ENCODE data around the gene SKA1. TPM values are rescaled to one million over a fixed set of nuclear protein-coding genes. Genes with fewer than 3 reads are reported as not detected.

Gene SKA1
- total and polyA plus RNA-seq, 2 of the 4 experiments (the other 2 are of a cell fraction), result 5.8 to 5.9 TPM

GRCh38 chr18:50429207-50429948 lies 54.5 kb downstream of the SKA1 start:
- Histone ChIP-seq H3K27me3 (ENCODE audit: control insufficient read depth, insufficient read depth, low read length) (peaks cover 3% of the 10 kb centered on the region; the same call in 1 of the 2 replicates), H4K91ac (ENCODE audit: insufficient read depth, low read depth, low read length) (no peak overlapping the region), H3K4me3 (ENCODE audit: insufficient read depth, low read depth, low read length) (no peak overlapping the region), H2BK15ac (ENCODE audit: low read depth, low read length) (no peak overlapping the region), H3K9me1 (ENCODE audit: insufficient read depth, low read length) (no peaks in the 10 kb centered on the region), H3K4ac (ENCODE audit: low read depth, low read length) (no peak overlapping the region), H3K56ac (ENCODE audit: extremely low read depth, insufficient read depth, low read length) (no peak overlapping the region), H3K79me1 (ENCODE audit: low read depth in 1 of 2, low read length in 2 of 2) (no peaks in the 10 kb centered on the region), H3K18ac (ENCODE audit: low read depth, low read length) (no peak overlapping the region), H3K27ac (ENCODE audit: insufficient read depth, low read length) (no peak overlapping the region), H4K20me1 (ENCODE audit: insufficient read depth, low read length) (no peaks in the 10 kb centered on the region), H3K14ac (replicated peaks; ENCODE audit: low read depth, low read length) (no peak overlapping the region), H3K4me1 (ENCODE audit: control insufficient read depth, insufficient read depth, low read length) (no peaks in the 10 kb centered on the region), H3K9ac (ENCODE audit: low read depth, low read length) (no peak overlapping the region), H4K8ac (ENCODE audit: low read depth in 2 of 2, low read length in 2 of 2) (no peak overlapping the region), H3K36me3 (ENCODE audit: control insufficient read depth, insufficient read depth, low read length) (no peaks in the 10 kb centered on the region), H3K4me2 (ENCODE audit: low read depth, low read length) (no peak overlapping the region), H3K23ac (ENCODE audit: low read depth, low read length) (no peak overlapping the region), H2BK120ac (ENCODE audit: low read depth, low read length) (no peak overlapping the region), H4K5ac (ENCODE audit: low read depth, low read length) (no peak overlapping the region), H2BK20ac (ENCODE audit: low read depth, low read length) (no peak overlapping the region), H2AFZ (replicated peaks; ENCODE audit: low read length, poor library complexity) (no peak overlapping the region), H2AK5ac (ENCODE audit: low read depth, low read length) (no peak overlapping the region), H3K9me3 (ENCODE audit: control insufficient read depth, insufficient read depth, low read length) (peaks cover 4% of the 10 kb centered on the region; the same call in 1 of the 2 replicates), H2BK5ac (ENCODE audit: low read depth, low read length, poor library complexity, severe bottlenecking) (no peak overlapping the region), H2AK9ac (replicated peaks; ENCODE audit: low read depth, low read length, poor library complexity) (no peak overlapping the region)
- dilution Hi-C loops (cut with HindIII; ENCODE audit: low sequenced_read_pairs, unreplicated experiment), result no loop called here
- intact Hi-C loops (cut with micrococcal nuclease), result loop anchor here (2.0 kb wide), 1 partner anchor 211 kb away; no protein-coding TSS in a partner anchor
- DNase-seq (peak; percentile 12), ATAC-seq (ENCODE audit: low read depth) (peak; percentile 61)
- no CpG with 5 or more reads among the region's 5 CpGs for WGBS, 2 experiments (ENCODE audit: extremely low coverage in 2 of 2, insufficient read length in 1 of 2)
- ChIA-PET CTCF (interaction anchor here (0.5 to 1.7 kb wide), 4 partner anchors 12 to 1371 kb away, joined by 3 to 5 read pairs (median 3); no protein-coding TSS in a partner anchor), POLR2A (ENCODE audit: unreplicated experiment) (interaction anchor here (0.6 kb wide), 1 partner anchor 701 kb away, joined by 3 read pairs; no protein-coding TSS in a partner anchor)
- in situ Hi-C loops (cut with MboI; ENCODE audit: low sequenced_read_pairs), result no loop called here
- no TSS peak for BruUV-seq (replicated peaks)
- TF ChIP-seq CHD1 (IDR thresholded peaks at IDR 0.05; ENCODE audit: low read depth, low read length) (no peak), NFE2L2 (IDR thresholded peaks at IDR 0.05; ENCODE audit: low read depth, low read length) (no peak), CTCF (conservative IDR thresholded peaks at IDR 0.05; ENCODE audit: low read depth, low read length) (peak; percentile 46), RAD21 (IDR thresholded peaks at IDR 0.05; ENCODE audit: low read length) (peak; percentile 26), POLR2A (IDR thresholded peaks at IDR 0.05; ENCODE audit: low read depth, low read length) (no peak), MXI1 (IDR thresholded peaks at IDR 0.05; ENCODE audit: borderline replicate concordance, low read depth, low read length) (no peak), MAZ (IDR thresholded peaks at IDR 0.05; ENCODE audit: borderline replicate concordance, low read depth, low read length) (no peak), BHLHE40 (IDR thresholded peaks at IDR 0.05; ENCODE audit: low read depth, low read length) (no peak)

Data from IMR-90 (cell line).